Calu3 (cell line): ENCODE data around the gene RND3. TPM values are rescaled to one million over a fixed set of nuclear protein-coding genes. Genes with fewer than 3 reads are reported as not detected.

ENCODE experiments used
- BruUV-seq: library from RNA; stranded (reverse); fragments of 400-500 nt; replicated peaks from 2 replicates; lab custom pipeline; 2021; lab: Mats Ljungman, UMichigan
- CTCF ChIA-PET: fragments of 300-600 bp; sonication (Branson Sonifier 250); formaldehyde crosslinking; loops from one replicate; lab custom pipeline; 2022; ENCODE audit warnings: antibody characterized with exemption; lab: Charles Lee
- DNase-seq: peaks from one replicate; pipeline ENCODE4 v3.0.0; 2022
- H3K27ac Mint-ChIP-seq: one replicate; pipeline ENCODE4 v1.8.0; 2022; ENCODE audit warnings: mixed read lengths; ENCODE audit not compliant: unreplicated experiment
- H3K27me3 Mint-ChIP-seq: one replicate; pipeline ENCODE4 v1.8.0; 2022; ENCODE audit warnings: mixed read lengths; ENCODE audit not compliant: unreplicated experiment
- H3K36me3 Mint-ChIP-seq: one replicate; pipeline ENCODE4 v1.8.0; 2022; ENCODE audit warnings: mild to moderate bottlenecking, moderate library complexity, mixed read lengths; ENCODE audit not compliant: insufficient read depth, unreplicated experiment
- H3K4me1 Mint-ChIP-seq: one replicate; pipeline ENCODE4 v1.8.0; 2022; ENCODE audit warnings: mild to moderate bottlenecking, low read depth, mixed read lengths; ENCODE audit not compliant: unreplicated experiment
- H3K4me3 Mint-ChIP-seq: one replicate; pipeline ENCODE4 v1.8.0; 2022; ENCODE audit warnings: mild to moderate bottlenecking, low read depth, moderate library complexity, mixed read lengths; ENCODE audit not compliant: unreplicated experiment
- H3K9me3 Mint-ChIP-seq: one replicate; pipeline ENCODE4 v1.8.0; 2022; ENCODE audit warnings: low read depth, mixed read lengths; ENCODE audit not compliant: unreplicated experiment
- intact Hi-C: fragments of 100-400 bp; cut with micrococcal nuclease; formaldehyde crosslinking; loops from one replicate; pipeline ENCODE4 v1.10.0; 2022; ENCODE audit not compliant: unreplicated experiment
- total RNA-seq: library from RNA; stranded (reverse); gene quantifications from 2 replicates; pipeline ENCODE4 v1.2.3, GENCODE V29; 2022
- TF ChIP-seq, protein P1 (sequence below): fragments of 200-600 bp; IDR thresholded peaks from one replicate; pipeline ENCODE4 v1.8.0; 2022; ENCODE audit warnings: antibody characterized with exemption; ENCODE audit not compliant: unreplicated experiment

RND3 gene
- total RNA-seq, 1 experiment from 2014 or later, result 118 TPM

- no TSS peak for BruUV-seq
- H3K4me1 Mint-ChIP-seq, result no peaks in the 10 kb centered on the region
- no peak overlapping the region for H3K4me3 Mint-ChIP-seq
- H3K27me3 Mint-ChIP-seq, result no peaks in the 10 kb centered on the region
- peaks cover 4% of the 10 kb centered on the region for H3K9me3 Mint-ChIP-seq
- intact Hi-C loops, result no loop called here
- no peak for DNase-seq
- no peak overlapping the region for H3K27ac Mint-ChIP-seq
- TF ChIP-seq, protein P1, sequence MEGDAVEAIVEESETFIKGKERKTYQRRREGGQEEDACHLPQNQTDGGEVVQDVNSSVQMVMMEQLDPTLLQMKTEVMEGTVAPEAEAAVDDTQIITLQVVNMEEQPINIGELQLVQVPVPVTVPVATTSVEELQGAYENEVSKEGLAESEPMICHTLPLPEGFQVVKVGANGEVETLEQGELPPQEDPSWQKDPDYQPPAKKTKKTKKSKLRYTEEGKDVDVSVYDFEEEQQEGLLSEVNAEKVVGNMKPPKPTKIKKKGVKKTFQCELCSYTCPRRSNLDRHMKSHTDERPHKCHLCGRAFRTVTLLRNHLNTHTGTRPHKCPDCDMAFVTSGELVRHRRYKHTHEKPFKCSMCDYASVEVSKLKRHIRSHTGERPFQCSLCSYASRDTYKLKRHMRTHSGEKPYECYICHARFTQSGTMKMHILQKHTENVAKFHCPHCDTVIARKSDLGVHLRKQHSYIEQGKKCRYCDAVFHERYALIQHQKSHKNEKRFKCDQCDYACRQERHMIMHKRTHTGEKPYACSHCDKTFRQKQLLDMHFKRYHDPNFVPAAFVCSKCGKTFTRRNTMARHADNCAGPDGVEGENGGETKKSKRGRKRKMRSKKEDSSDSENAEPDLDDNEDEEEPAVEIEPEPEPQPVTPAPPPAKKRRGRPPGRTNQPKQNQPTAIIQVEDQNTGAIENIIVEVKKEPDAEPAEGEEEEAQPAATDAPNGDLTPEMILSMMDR, result no peak
- CTCF ChIA-PET, result no interaction called here
- no peaks in the 10 kb centered on the region for H3K36me3 Mint-ChIP-seq
These were observed 45.7 kb downstream of the RND3 start for GRCh38 chr2:150441784-150442183.

DNA sequence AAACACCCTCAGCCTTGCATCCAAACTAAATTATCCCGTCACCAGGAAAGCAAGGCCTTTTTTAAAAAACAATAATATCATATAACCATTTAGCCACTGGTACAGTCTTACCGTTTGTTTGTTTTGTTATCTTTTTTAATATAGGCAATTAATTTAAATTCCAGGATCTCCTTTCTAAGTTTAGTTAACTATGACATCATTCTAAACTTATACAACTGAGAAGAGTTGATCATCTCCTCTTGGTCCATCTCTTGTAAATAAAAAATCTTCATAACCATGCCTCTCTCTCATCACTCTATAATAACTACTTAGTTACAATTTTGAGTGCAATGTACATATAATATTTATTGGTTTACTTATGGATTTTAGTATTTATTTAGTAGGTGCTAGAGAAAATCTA lies 46.2 kb downstream of the RND3 start:
- intact Hi-C loops, result no loop called here
- TF ChIP-seq, protein P1, result no peak
- BruUV-seq, result no TSS peak
- H3K4me1 Mint-ChIP-seq, result no peaks in the 10 kb centered on the region
- no peaks in the 10 kb centered on the region for H3K27me3 Mint-ChIP-seq
- no peak overlapping the region for H3K27ac Mint-ChIP-seq
- no peaks in the 10 kb centered on the region for H3K36me3 Mint-ChIP-seq
- no peak for DNase-seq
- H3K4me3 Mint-ChIP-seq, result no peak overlapping the region
- CTCF ChIA-PET, result no interaction called here
- peaks cover 4% of the 10 kb centered on the region for H3K9me3 Mint-ChIP-seq

DNA sequence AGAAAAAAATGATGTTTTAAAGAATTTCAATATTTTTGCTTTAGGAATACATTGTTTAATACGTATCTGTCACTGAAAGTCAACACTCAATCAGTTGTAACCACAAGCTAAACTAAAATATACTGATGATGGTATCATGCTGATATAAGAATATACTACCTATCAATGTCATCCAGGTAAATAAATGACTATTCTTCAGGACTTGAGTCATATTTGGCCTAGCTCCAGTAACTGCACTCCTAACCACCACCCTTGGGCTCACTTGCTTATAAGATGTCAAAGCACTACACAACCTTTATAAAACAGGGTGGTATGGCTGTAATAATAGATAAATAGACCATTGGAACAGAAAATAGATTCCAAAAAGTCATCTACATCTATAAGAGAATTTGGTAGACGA lies 48.8 kb downstream of the RND3 start:
- Mint-ChIP-seq H3K4me3 (no peak overlapping the region), H3K4me1 (no peaks in the 10 kb centered on the region), H3K27ac (no peak overlapping the region), H3K36me3 (no peaks in the 10 kb centered on the region), H3K9me3 (peaks cover 4% of the 10 kb centered on the region), H3K27me3 (no peaks in the 10 kb centered on the region)
- intact Hi-C loops, result no loop called here
- TF ChIP-seq, protein P1, result no peak
- no peak for DNase-seq
- BruUV-seq, result no TSS peak
- CTCF ChIA-PET, result no interaction called here

DNA sequence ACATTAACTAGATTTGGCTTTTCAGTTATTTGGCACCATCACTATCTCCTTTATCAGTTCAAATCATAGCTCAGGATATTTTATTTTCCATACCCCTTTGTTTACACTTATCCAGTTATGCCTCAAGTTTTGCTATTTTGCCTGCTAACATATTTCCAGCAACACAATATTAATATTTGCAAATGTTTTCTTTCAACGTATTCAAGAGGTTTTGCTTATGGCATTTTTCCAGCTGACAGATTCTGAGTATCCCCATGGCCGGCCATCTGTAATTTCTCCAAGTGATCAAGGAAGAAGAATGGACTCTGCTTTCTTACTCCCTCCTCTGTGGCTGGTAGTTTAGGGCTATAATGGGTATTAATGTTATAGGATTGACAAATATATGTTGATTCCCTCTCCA lies 49.4 kb downstream of the RND3 start:
- H3K36me3 Mint-ChIP-seq, result no peaks in the 10 kb centered on the region
- TF ChIP-seq, protein P1, result no peak
- no peak overlapping the region for H3K4me3 Mint-ChIP-seq
- H3K27ac Mint-ChIP-seq, result no peak overlapping the region
- CTCF ChIA-PET, result no interaction called here
- no peak for DNase-seq
- peaks cover 4% of the 10 kb centered on the region for H3K9me3 Mint-ChIP-seq
- no peaks in the 10 kb centered on the region for H3K27me3 Mint-ChIP-seq
- no TSS peak for BruUV-seq
- intact Hi-C loops, result no loop called here
- H3K4me1 Mint-ChIP-seq, result no peaks in the 10 kb centered on the region

DNA sequence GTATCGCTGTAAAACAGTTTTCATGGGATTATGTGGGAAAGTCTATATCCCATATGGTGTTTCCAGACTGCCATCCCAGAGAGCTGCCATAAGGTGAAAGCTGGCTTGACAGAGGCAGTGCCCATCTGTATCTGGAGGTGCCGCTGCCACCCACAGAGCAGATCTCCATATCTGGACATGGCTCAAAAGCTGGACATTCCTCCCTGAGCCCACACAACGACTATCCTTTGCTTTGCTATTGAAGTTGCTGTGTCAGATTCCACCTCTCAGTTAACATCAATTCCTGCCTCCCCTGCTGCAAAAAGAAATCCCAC lies 55.2 kb downstream of the RND3 start:
- Mint-ChIP-seq H3K27ac (no peak overlapping the region), H3K27me3 (no peaks in the 10 kb centered on the region), H3K4me1 (no peaks in the 10 kb centered on the region), H3K9me3 (peaks cover 4% of the 10 kb centered on the region), H3K4me3 (no peak overlapping the region), H3K36me3 (no peaks in the 10 kb centered on the region)
- CTCF ChIA-PET, result no interaction called here
- intact Hi-C loops, result no loop called here
- TF ChIP-seq, protein P1, result no peak
- no TSS peak for BruUV-seq
- DNase-seq, result no peak
